GM19099 (cell line): ENCODE results near the gene PIM2.

Experiments used
- POLR2A ChIP-seq: IDR thresholded peaks from 3 replicates; pipeline ENCODE4 v1.6.1; 2011; ENCODE audit warnings: low read depth; ENCODE audit not compliant: insufficient read length; ENCODE audit errors: extremely low read depth

PIM2 gene

GRCh38 chrX:48918643-48919340, at the start of gene PIM2:
Gene PIM2, minus strand, starts transcription at chrX:48919024. Its CDS starts 190 bp downstream, at chrX:48918834.
- peak; percentile 99 for TF ChIP-seq POLR2A

- TF ChIP-seq POLR2A = no peak
These were observed 49.6 kb upstream of the PIM2 start for GRCh38 chrX:48968377-48968776.

GRCh38 chrX:48966796-48967579, 48.2 kb upstream of the PIM2 start:
- no peak for TF ChIP-seq POLR2A

GRCh38 chrX:48965959-48966358, 47.1 kb upstream of the PIM2 start:
- TF ChIP-seq POLR2A = no peak

- TF ChIP-seq POLR2A = no peak
These were observed 42.8 kb upstream of the PIM2 start for GRCh38 chrX:48961585-48962091.

- no peak for TF ChIP-seq POLR2A
These were observed 41.5 kb upstream of the PIM2 start for GRCh38 chrX:48960291-48960690.

- no peak for TF ChIP-seq POLR2A
These were observed 39.8 kb upstream of the PIM2 start for GRCh38 chrX:48958635-48959094.

- TF ChIP-seq POLR2A = peak; percentile 45
These were observed 39.2 kb upstream of the PIM2 start for GRCh38 chrX:48957827-48958634.

GRCh38 chrX:48957477-48957826, 38.6 kb upstream of the PIM2 start, which contains the start of gene OTUD5:
Gene OTUD5, minus strand, starts transcription at chrX:48957607. Its CDS starts 37 bp downstream, at chrX:48957570.
- TF ChIP-seq POLR2A = no peak

- TF ChIP-seq POLR2A = no peak
These were observed 38.0 kb upstream of the PIM2 start for GRCh38 chrX:48956728-48957414.

- TF ChIP-seq POLR2A = no peak
These were observed 29.8 kb upstream of the PIM2 start for GRCh38 chrX:48948589-48948988.

GRCh38 chrX:48945517-48946348, 26.9 kb upstream of the PIM2 start:
- no peak for TF ChIP-seq POLR2A

- no peak for TF ChIP-seq POLR2A
These were observed 24.1 kb upstream of the PIM2 start for GRCh38 chrX:48942895-48943294.
